ENCODE data around the gene DOLPP1.

Gene DOLPP1

GRCh38 chr9:129094387-129095169 is 13.7 kb downstream of the DOLPP1 start:
- DNase-seq (ENCODE audit: low read depth in 2 of 2), result no peak

- no peak for DNase-seq (ENCODE audit: low read depth in 2 of 2)
These were observed 14.3 kb downstream of the DOLPP1 start for GRCh38 chr9:129095170-129095667.

- DNase-seq (ENCODE audit: low read depth in 2 of 2), result no peak
These were observed 15.0 kb downstream of the DOLPP1 start for GRCh38 chr9:129095908-129096307.

- no peak for DNase-seq (ENCODE audit: low read depth in 2 of 2)
These were observed 16.9 kb downstream of the DOLPP1 start for GRCh38 chr9:129097671-129098306.

GRCh38 chr9:129098328-129098727 is 17.4 kb downstream of the DOLPP1 start:
- no peak for DNase-seq (ENCODE audit: low read depth in 2 of 2)

GRCh38 chr9:129100383-129101169 is 19.7 kb downstream of the DOLPP1 start:
- DNase-seq (ENCODE audit: low read depth in 2 of 2), result no peak

GRCh38 chr9:129101279-129101678 is 20.4 kb downstream of the DOLPP1 start:
- no peak for DNase-seq (ENCODE audit: low read depth in 2 of 2)

GRCh38 chr9:129102095-129102525 is 21.2 kb downstream of the DOLPP1 start:
- no peak for DNase-seq (ENCODE audit: low read depth in 2 of 2)

GRCh38 chr9:129102791-129103594 is 22.1 kb downstream of the DOLPP1 start:
- DNase-seq (ENCODE audit: low read depth in 2 of 2), result no peak

- no peak for DNase-seq (ENCODE audit: low read depth in 2 of 2)
These were observed 22.7 kb downstream of the DOLPP1 start for GRCh38 chr9:129103595-129103965.

GRCh38 chr9:129104051-129104450 is 23.1 kb downstream of the DOLPP1 start:
- no peak for DNase-seq (ENCODE audit: low read depth in 2 of 2)

GRCh38 chr9:129105857-129106694 is 25.2 kb downstream of the DOLPP1 start:
- no peak for DNase-seq (ENCODE audit: low read depth in 2 of 2)

- no peak for DNase-seq (ENCODE audit: low read depth in 2 of 2)
These were observed 26.7 kb downstream of the DOLPP1 start for GRCh38 chr9:129107651-129108050.

- no peak for DNase-seq (ENCODE audit: low read depth in 2 of 2)
These were observed 27.3 kb downstream of the DOLPP1 start for GRCh38 chr9:129108083-129108804.

GRCh38 chr9:129108805-129109536 is 28.1 kb downstream of the DOLPP1 start:
- DNase-seq (ENCODE audit: low read depth in 2 of 2), result no peak

- DNase-seq (ENCODE audit: low read depth in 2 of 2), result no peak
These were observed 28.6 kb downstream of the DOLPP1 start for GRCh38 chr9:129109537-129109903.

GRCh38 chr9:129109952-129110739 is 29.2 kb downstream of the DOLPP1 start:
- no peak for DNase-seq (ENCODE audit: low read depth in 2 of 2)

GRCh38 chr9:129110740-129111527 is 30.0 kb downstream of the DOLPP1 start, which contains the start of the genes CRAT and PTPA:
Gene CRAT (minus strand): TSS chr9:129110793. CDS start chr9:129110509, 284 bp downstream.
Gene PTPA (plus strand): TSS chr9:129111415. CDS start chr9:129111601, 186 bp downstream.
- DNase-seq (ENCODE audit: low read depth in 2 of 2), result peak; percentile 78
